Sigmoid colon (tissue), 7 donors: ENCODE measurements around the gene FFAR1. TPM values are rescaled to one million over a fixed set of nuclear protein-coding genes. Genes with fewer than 3 reads are reported as not detected.

Source experiments
- DNase-seq: peaks from one replicate; pipeline ENCODE4 v3.0.0-alpha.2; 2019
- H3K27ac ChIP-seq, 4 donors: fragments of 200-600 bp; sonication (generic); one replicate each; pipeline ENCODE4 v1.5.1; 2016 to 2019; ENCODE audit warnings: mild to moderate bottlenecking in 1 of 4
- H3K27me3 ChIP-seq, 3 donors: fragments of 200-600 bp; sonication (generic); one replicate each; pipeline ENCODE4 v1.5.1; 2019; ENCODE audit warnings: mild to moderate bottlenecking in 1 of 3
- H3K36me3 ChIP-seq, 4 donors: fragments of 200-600 bp; sonication (generic); one replicate each; pipeline ENCODE4 v1.5.1; 2016 to 2019
- H3K4me1 ChIP-seq, 4 donors: fragments of 200-600 bp; sonication (generic); one replicate each; pipeline ENCODE4 v1.5.1; 2017 to 2019
- H3K4me3 ChIP-seq, 4 donors: fragments of 200-600 bp; sonication (generic); one replicate each; pipeline ENCODE4 v1.5.1; 2017 to 2019; ENCODE audit warnings: mild to moderate bottlenecking in 2 of 4, moderate library complexity in 1 of 4
- H3K9me3 ChIP-seq, 4 donors: fragments of 200-600 bp in 3 of 4; sonication (generic) in 3 of 4; one replicate each; pipeline versions ENCODE4 v1.5.1 to v1.6.1; 2013 to 2019
- CTCF ChIP-seq, 4 experiments: fragments of 450-650 bp in 3 of 4; fragments of 200-600 bp in 1 of 4; IDR thresholded peaks; one replicate each; pipeline ENCODE4 v1.5.1; 2016 to 2019; ENCODE audit warnings: antibody characterized with exemption in 4 of 4, mild to moderate bottlenecking in 3 of 4, moderate library complexity in 2 of 4
- EP300 ChIP-seq, 4 donors: sonication (generic); formaldehyde crosslinking; IDR thresholded peaks; one replicate each; pipeline ENCODE4 v1.6.1; 2017; ENCODE audit warnings: antibody characterized with exemption in 4 of 4
- POLR2A ChIP-seq, 2 donors: fragments of 450-650 bp; IDR thresholded peaks; one replicate each; pipeline ENCODE4 v1.6.1; 2016; ENCODE audit warnings: antibody characterized with exemption in 2 of 2, mild to moderate bottlenecking in 2 of 2, moderate library complexity in 2 of 2
- POLR2AphosphoS5 ChIP-seq, 4 donors: sonication (generic); formaldehyde crosslinking; IDR thresholded peaks; one replicate each; pipeline ENCODE4 v1.6.1; 2017; ENCODE audit warnings: antibody characterized with exemption in 4 of 4
- WGBS, 2 donors: extraction: QIAGEN DNeasy Blood & Tissue Kit; methylation state at CpG; one replicate each; pipeline ENCODE4 v1.1.7; 2013; 5-methylcytosine and 5-hydroxymethylcytosine counted together
- intact Hi-C: fragments of 100-400 bp; cut with DNase I; formaldehyde crosslinking; loops from one replicate; pipeline ENCODE4 v1.15.1; 2023
- polyA plus RNA-seq, 3 donors: library from polyadenylated mRNA; stranded (reverse); fragments of 200-250 nt; gene quantifications; one replicate each; pipeline ENCODE4 v1.2.3, GENCODE V29; 2013
- total RNA-seq, 4 donors: library from RNA; depleted of rRNA; stranded (reverse); fragments of >200 nt; gene quantifications; one replicate each; pipeline ENCODE4 v1.1.0, GENCODE V29; 2016
- donor health status: healthy with polysubstance abuse.
- donor health status: Bipolar disorder and iron deficiency.
- donor health status: healthy.

Gene FFAR1
- total RNA-seq (not detected), polyA plus RNA-seq (under 1 TPM in 1 of 3 donors, not detected in 2; 0.06 TPM)

GRCh38 chr19:35347171-35347929, at the start of gene FFAR1:
TSS of gene FFAR1 (plus strand) at chr19:35347902. CDS start at chr19:35351552, 3,650 bp downstream.
- DNase-seq, result peak; percentile 55
- intact Hi-C loops, result no loop called here
- no peaks in the 10 kb centered on the region for H3K36me3 ChIP-seq
- no peak within 1 kb of the TSS for H3K4me3 ChIP-seq
- no peak for TF ChIP-seq POLR2AphosphoS5 (IDR thresholded peaks at IDR 0.05)
- TF ChIP-seq POLR2A (IDR thresholded peaks at IDR 0.05), result no peak
- no peaks in the 10 kb centered on the region for H3K9me3 ChIP-seq
- 47 to 70% methylated on average over 18 of the region's 18 CpGs for WGBS, 2 donors
- H3K27ac ChIP-seq, result no peak within 1 kb of the TSS
- no peaks in the 10 kb centered on the region for H3K4me1 ChIP-seq
- peaks cover 0 to 7% (median 0%) of the 10 kb centered on the region in 3 donors for H3K27me3 ChIP-seq

GRCh38 chr19:35297922-35298321, 49.8 kb upstream of the FFAR1 start:
- no peak for DNase-seq
- WGBS, 2 donors, result 92 to 97% methylated on average over 2 of the region's 2 CpGs
- no peak overlapping the region for H3K27ac ChIP-seq
- H3K4me1 ChIP-seq, result no peaks in the 10 kb centered on the region
- TF ChIP-seq POLR2A (IDR thresholded peaks at IDR 0.05) (no peak), EP300 (IDR thresholded peaks at IDR 0.05) (no peak), POLR2AphosphoS5 (IDR thresholded peaks at IDR 0.05) (no peak), CTCF (IDR thresholded peaks at IDR 0.05) (no peak)
- no peaks in the 10 kb centered on the region for H3K36me3 ChIP-seq
- H3K9me3 ChIP-seq, result no peaks in the 10 kb centered on the region
- peaks cover 8 to 64% (median 30%) of the 10 kb centered on the region in 3 donors for H3K27me3 ChIP-seq
- H3K4me3 ChIP-seq, result no peak overlapping the region
- intact Hi-C loops, result no loop called here

GRCh38 chr19:35298561-35298972, 49.1 kb upstream of the FFAR1 start:
- no peaks in the 10 kb centered on the region for H3K36me3 ChIP-seq
- TF ChIP-seq POLR2AphosphoS5 (IDR thresholded peaks at IDR 0.05) (no peak), POLR2A (IDR thresholded peaks at IDR 0.05) (no peak), EP300 (IDR thresholded peaks at IDR 0.05) (no peak), CTCF (IDR thresholded peaks at IDR 0.05) (no peak)
- no peaks in the 10 kb centered on the region for H3K4me1 ChIP-seq
- DNase-seq, result no peak
- intact Hi-C loops, result no loop called here
- WGBS, 2 donors, result 92 to 95% methylated on average over 5 of the region's 5 CpGs
- no peaks in the 10 kb centered on the region for H3K9me3 ChIP-seq
- no peak overlapping the region for H3K27ac ChIP-seq
- H3K27me3 ChIP-seq, result peaks cover 8 to 58% (median 23%) of the 10 kb centered on the region in 3 donors
- H3K4me3 ChIP-seq, result no peak overlapping the region

- intact Hi-C loops, result no loop called here
- WGBS, 2 donors, result 52 to 66% methylated on average over 55 of the region's 55 CpGs
- Histone ChIP-seq H3K4me3 (no peak overlapping the region), H3K27me3 (peaks cover 8 to 57% (median 19%) of the 10 kb centered on the region in 3 donors), H3K36me3 (no peaks in the 10 kb centered on the region), H3K9me3 (no peaks in the 10 kb centered on the region), H3K27ac (no peak overlapping the region), H3K4me1 (no peaks in the 10 kb centered on the region)
- DNase-seq, result no peak
- TF ChIP-seq POLR2A (IDR thresholded peaks at IDR 0.05) (no peak), CTCF (IDR thresholded peaks at IDR 0.05) (no peak), POLR2AphosphoS5 (IDR thresholded peaks at IDR 0.05) (no peak), EP300 (IDR thresholded peaks at IDR 0.05) (no peak)
Observed at GRCh38 chr19:35299523-35300338, 48.0 kb upstream of the FFAR1 start.

- TF ChIP-seq EP300 (IDR thresholded peaks at IDR 0.05), result no peak
- TF ChIP-seq POLR2A (IDR thresholded peaks at IDR 0.05), result no peak
- TF ChIP-seq CTCF (IDR thresholded peaks at IDR 0.05), result no peak
- no peak for TF ChIP-seq POLR2AphosphoS5 (IDR thresholded peaks at IDR 0.05)
- no peak for DNase-seq
- no peak overlapping the region for H3K27ac ChIP-seq
- H3K4me3 ChIP-seq, result no peak overlapping the region
- intact Hi-C loops, result no loop called here
- no peaks in the 10 kb centered on the region for H3K36me3 ChIP-seq
- H3K9me3 ChIP-seq, result no peaks in the 10 kb centered on the region
- H3K27me3 ChIP-seq, result peaks cover 8 to 58% (median 25%) of the 10 kb centered on the region in 3 donors
- WGBS, 2 donors, result 78 to 79% methylated on average over 10 of the region's 10 CpGs
- H3K4me1 ChIP-seq, result no peaks in the 10 kb centered on the region
Observed at GRCh38 chr19:35300339-35300649, 47.4 kb upstream of the FFAR1 start.
